NCI-H187 treated with DMSO at 0.1 percent for 48 hours (cell line): ENCODE results near the gene SWAP70.
"Not testable (repeated sequence)": the region's sequence is repeated elsewhere in the genome, so short reads cannot be mapped to it uniquely, and the experiment has no call there.

Experiments
- DNase-seq: peaks from one replicate; lab custom pipeline; 2025; lab: John Stamatoyannopoulos, UW

The SWAP70 gene

GRCh38 chr11:9722023-9722422, 58.1 kb downstream of the SWAP70 start:
- DNase-seq: no peak

- DNase-seq: no peak
Measured at GRCh38 chr11:9722893-9723292, 59.0 kb downstream of the SWAP70 start.

GRCh38 chr11:9726321-9727022, 62.6 kb downstream of the SWAP70 start:
- no peak for DNase-seq

- DNase-seq: no peak
Measured at GRCh38 chr11:9728058-9728457, 64.2 kb downstream of the SWAP70 start.

GRCh38 chr11:9731256-9731655, 67.4 kb downstream of the SWAP70 start:
- DNase-seq: no peak

- no peak for DNase-seq
Measured at GRCh38 chr11:9732453-9732852, 68.6 kb downstream of the SWAP70 start.

GRCh38 chr11:9733212-9733611, 69.3 kb downstream of the SWAP70 start:
- no peak for DNase-seq

GRCh38 chr11:9735236-9735635, 71.4 kb downstream of the SWAP70 start:
- no peak for DNase-seq

GRCh38 chr11:9735919-9736318, 72.0 kb downstream of the SWAP70 start:
- no peak for DNase-seq

GRCh38 chr11:9736365-9736764, 72.5 kb downstream of the SWAP70 start:
- DNase-seq: no peak

- peak; percentile 41 for DNase-seq
Measured at GRCh38 chr11:9738116-9738515, 74.2 kb downstream of the SWAP70 start.

GRCh38 chr11:9738707-9739106, 74.8 kb downstream of the SWAP70 start:
- no peak for DNase-seq

GRCh38 chr11:9739123-9739900, 75.4 kb downstream of the SWAP70 start:
- DNase-seq: no peak

GRCh38 chr11:9740202-9740883, 76.5 kb downstream of the SWAP70 start:
- no peak for DNase-seq

GRCh38 chr11:9741260-9741659, 77.4 kb downstream of the SWAP70 start:
- DNase-seq: no peak

- DNase-seq: not testable (repeated sequence)
Measured at GRCh38 chr11:9743512-9743911, 79.6 kb downstream of the SWAP70 start.

GRCh38 chr11:9745411-9746211, 81.7 kb downstream of the SWAP70 start:
- DNase-seq: no peak

- no peak for DNase-seq
Measured at GRCh38 chr11:9747229-9747628, 83.4 kb downstream of the SWAP70 start.

- DNase-seq: no peak
Measured at GRCh38 chr11:9747828-9748227, 84.0 kb downstream of the SWAP70 start.

- no peak for DNase-seq
Measured at GRCh38 chr11:9748361-9748970, 84.6 kb downstream of the SWAP70 start.

- DNase-seq: no peak
Measured at GRCh38 chr11:9750551-9750950, 86.7 kb downstream of the SWAP70 start.

GRCh38 chr11:9752091-9752490, 88.2 kb downstream of the SWAP70 start:
- DNase-seq: no peak
